ENCODE data around the gene SCARF1. TPM values are rescaled to one million over a fixed set of nuclear protein-coding genes. Genes with fewer than 3 reads are reported as not detected.

SCARF1 gene
- total and polyA plus RNA-seq, 10 donors, result 5.1 to 112 (median 60.3) TPM

DNA sequence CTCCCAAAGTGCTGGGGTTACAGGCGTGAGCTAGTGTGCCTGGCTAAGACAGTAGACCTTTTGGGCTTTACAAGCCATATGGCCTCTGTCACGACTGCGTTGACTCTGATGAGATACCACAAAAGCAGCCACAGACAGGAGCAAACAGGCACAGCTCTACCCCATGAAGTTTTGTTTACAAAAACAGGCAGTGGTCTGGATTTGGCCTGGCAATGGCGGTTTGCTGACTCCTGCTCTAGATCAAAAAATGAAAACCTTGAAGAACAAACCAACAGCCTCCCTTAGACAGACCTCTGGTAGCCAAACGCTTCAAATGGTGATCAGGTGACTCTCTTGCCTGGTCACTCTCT is 37.6 kb downstream of the SCARF1 start:
- Histone ChIP-seq H3K9me3 (no peaks in the 10 kb centered on the region), H3K4me3 (no peak overlapping the region), H3K36me3 (peaks cover 0 to 89% (median 16%) of the 10 kb centered on the region in 6 donors), H3K4me1 (peaks cover 17 to 86% (median 52%) of the 10 kb centered on the region in 6 donors), H3K27ac (peak overlapping the region in 7 of 8 donors; percentile 65 to 90 (median 83)), H3K27me3 (replicated peaks in 1 of 7) (no peaks in the 10 kb centered on the region)
- WGBS, 5 donors, result 68 to 83% (median 80%) methylated on average over 5 of the region's 5 CpGs
- intact Hi-C loops (cut with DNase I; ENCODE audit: low total_unique reads), result no loop called here
- DNase-seq, result no peak
- TF ChIP-seq POLR2AphosphoS5 (IDR thresholded peaks at IDR 0.05) (no peak), POLR2A (IDR thresholded peaks at IDR 0.05) (no peak)
- TF ChIP-seq, protein P1, sequence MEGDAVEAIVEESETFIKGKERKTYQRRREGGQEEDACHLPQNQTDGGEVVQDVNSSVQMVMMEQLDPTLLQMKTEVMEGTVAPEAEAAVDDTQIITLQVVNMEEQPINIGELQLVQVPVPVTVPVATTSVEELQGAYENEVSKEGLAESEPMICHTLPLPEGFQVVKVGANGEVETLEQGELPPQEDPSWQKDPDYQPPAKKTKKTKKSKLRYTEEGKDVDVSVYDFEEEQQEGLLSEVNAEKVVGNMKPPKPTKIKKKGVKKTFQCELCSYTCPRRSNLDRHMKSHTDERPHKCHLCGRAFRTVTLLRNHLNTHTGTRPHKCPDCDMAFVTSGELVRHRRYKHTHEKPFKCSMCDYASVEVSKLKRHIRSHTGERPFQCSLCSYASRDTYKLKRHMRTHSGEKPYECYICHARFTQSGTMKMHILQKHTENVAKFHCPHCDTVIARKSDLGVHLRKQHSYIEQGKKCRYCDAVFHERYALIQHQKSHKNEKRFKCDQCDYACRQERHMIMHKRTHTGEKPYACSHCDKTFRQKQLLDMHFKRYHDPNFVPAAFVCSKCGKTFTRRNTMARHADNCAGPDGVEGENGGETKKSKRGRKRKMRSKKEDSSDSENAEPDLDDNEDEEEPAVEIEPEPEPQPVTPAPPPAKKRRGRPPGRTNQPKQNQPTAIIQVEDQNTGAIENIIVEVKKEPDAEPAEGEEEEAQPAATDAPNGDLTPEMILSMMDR (IDR thresholded peaks at IDR 0.05 in 8 of 11, conservative IDR thresholded peaks at IDR 0.05 in 3 of 11), result no peak

DNA sequence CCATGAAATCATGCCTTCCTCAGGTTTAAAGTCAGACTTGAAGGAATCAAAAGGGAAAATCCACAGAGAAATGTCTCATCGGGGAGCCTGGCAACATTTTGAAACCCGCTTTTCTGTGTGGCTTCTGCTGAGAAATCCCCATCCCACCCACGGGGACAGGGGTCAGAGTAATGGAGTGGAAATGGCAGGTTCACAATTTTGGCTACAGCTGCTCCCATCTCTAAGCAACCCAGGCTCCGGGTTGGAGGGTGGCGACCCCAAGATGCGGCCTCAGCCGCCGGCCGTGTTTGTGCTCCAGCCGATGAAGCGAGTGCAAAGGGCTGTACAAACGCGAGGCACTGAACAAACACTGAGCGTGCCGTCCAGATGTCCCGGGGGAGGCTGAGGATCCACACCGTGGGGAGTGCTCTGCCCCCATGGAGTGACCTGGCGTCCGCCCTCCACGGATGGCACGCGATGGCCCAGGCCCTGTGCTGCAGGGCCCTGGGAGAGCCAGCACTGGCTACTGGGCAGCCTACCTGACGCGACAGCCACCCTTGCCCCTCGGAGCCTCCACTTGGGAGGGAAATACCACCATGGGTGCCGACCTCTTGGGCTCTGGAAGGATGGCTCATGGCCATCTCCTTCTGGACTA is 39.1 kb downstream of the SCARF1 start:
- intact Hi-C loops (cut with DNase I; ENCODE audit: low total_unique reads), result no loop called here
- peaks cover 0 to 87% (median 7%) of the 10 kb centered on the region in 6 donors for H3K36me3 ChIP-seq
- TF ChIP-seq POLR2AphosphoS5 (IDR thresholded peaks at IDR 0.05) (peak in 2 of 3 donors; percentile 34 to 72), POLR2A (IDR thresholded peaks at IDR 0.05) (no peak)
- TF ChIP-seq, protein P1 (IDR thresholded peaks at IDR 0.05 in 8 of 11, conservative IDR thresholded peaks at IDR 0.05 in 3 of 11), result no peak
- no peak for DNase-seq
- peak overlapping the region; percentile 51 to 90 (median 82) for H3K27ac ChIP-seq
- H3K27me3 ChIP-seq (replicated peaks in 1 of 7), result no peaks in the 10 kb centered on the region
- 60 to 84% (median 81%) methylated on average over 3 to 26 of the region's 26 CpGs for WGBS, 5 donors
- H3K4me1 ChIP-seq, result peaks cover 17 to 72% (median 40%) of the 10 kb centered on the region in 6 donors
- peak overlapping the region in 1 of 8 donors; percentile 15 for H3K4me3 ChIP-seq
- peaks cover 0 to 7% (median 2%) of the 10 kb centered on the region in 8 donors for H3K9me3 ChIP-seq

DNA sequence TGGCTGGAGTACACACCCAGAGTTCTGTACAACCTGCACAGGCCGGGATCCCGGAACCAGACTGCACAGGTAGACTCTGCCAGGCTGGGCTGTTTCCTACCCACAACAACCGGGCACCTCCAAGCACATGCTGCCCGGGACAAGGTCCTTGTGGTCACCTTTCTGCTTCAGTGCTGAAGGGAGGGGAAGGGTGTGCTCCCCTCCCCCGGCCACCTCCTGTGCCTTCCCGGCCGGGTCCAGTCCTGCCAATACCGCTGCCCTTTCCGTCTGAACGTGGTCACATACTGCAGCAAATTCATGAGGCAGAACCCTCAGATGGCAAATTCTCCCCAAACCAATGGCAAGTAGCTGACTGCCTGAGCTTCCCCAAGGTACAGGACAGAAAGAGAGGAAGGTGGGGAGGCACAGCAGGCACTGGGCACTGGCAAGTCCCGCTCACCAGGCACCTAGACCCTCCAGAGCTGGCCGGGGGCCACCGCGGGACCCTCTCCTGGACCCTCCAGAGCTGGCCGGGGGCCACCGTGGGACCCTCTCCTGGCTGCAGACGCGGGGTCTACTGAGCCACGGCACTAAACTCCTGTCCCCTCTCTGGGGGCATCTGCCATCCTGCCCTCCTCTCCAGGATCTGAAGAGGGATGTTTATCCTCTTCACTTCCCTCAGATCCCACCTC is 39.7 kb downstream of the SCARF1 start:
- Histone ChIP-seq H3K27ac (peak overlapping the region; percentile 64 to 90 (median 82)), H3K27me3 (replicated peaks in 1 of 7) (no peaks in the 10 kb centered on the region), H3K4me3 (peak overlapping the region in 1 of 8 donors; percentile 58), H3K36me3 (peaks cover 0 to 81% (median 4%) of the 10 kb centered on the region in 6 donors), H3K9me3 (peaks cover 0 to 7% (median 2%) of the 10 kb centered on the region in 8 donors), H3K4me1 (peaks cover 17 to 66% (median 34%) of the 10 kb centered on the region in 6 donors)
- intact Hi-C loops (cut with DNase I; ENCODE audit: low total_unique reads), result no loop called here
- DNase-seq, result no peak
- TF ChIP-seq POLR2AphosphoS5 (IDR thresholded peaks at IDR 0.05), result no peak
- TF ChIP-seq, protein P1 (IDR thresholded peaks at IDR 0.05 in 8 of 11, conservative IDR thresholded peaks at IDR 0.05 in 3 of 11), result no peak
- TF ChIP-seq POLR2A (IDR thresholded peaks at IDR 0.05), result no peak
- WGBS, 5 donors, result 75 to 86% (median 79%) methylated on average over 16 to 19 of the region's 19 CpGs
